Mesenteric fat pad (tissue), 1 donor: ENCODE data around the gene AUTS2. TPM values are rescaled to one million over a fixed set of nuclear protein-coding genes. Genes with fewer than 3 reads are reported as not detected.

Source experiments
- DNase-seq: peaks from one replicate; pipeline ENCODE4 v3.0.0-alpha.2; 2020; ENCODE audit warnings: low spot score
- total RNA-seq: library from RNA; stranded (reverse); fragmentation: NEBNext Ultra II Directional; extraction: Animal tissue kit (Norgen Biotek cat#: 25700); gene quantifications from one replicate; pipeline ENCODE4 v1.2.1, GENCODE V29; 2021
- donor health status: DM: yes; HTN: yes; CAD: no.

AUTS2 gene
- total RNA-seq, 1 donor from 2014 or later: 28.1 TPM

DNA sequence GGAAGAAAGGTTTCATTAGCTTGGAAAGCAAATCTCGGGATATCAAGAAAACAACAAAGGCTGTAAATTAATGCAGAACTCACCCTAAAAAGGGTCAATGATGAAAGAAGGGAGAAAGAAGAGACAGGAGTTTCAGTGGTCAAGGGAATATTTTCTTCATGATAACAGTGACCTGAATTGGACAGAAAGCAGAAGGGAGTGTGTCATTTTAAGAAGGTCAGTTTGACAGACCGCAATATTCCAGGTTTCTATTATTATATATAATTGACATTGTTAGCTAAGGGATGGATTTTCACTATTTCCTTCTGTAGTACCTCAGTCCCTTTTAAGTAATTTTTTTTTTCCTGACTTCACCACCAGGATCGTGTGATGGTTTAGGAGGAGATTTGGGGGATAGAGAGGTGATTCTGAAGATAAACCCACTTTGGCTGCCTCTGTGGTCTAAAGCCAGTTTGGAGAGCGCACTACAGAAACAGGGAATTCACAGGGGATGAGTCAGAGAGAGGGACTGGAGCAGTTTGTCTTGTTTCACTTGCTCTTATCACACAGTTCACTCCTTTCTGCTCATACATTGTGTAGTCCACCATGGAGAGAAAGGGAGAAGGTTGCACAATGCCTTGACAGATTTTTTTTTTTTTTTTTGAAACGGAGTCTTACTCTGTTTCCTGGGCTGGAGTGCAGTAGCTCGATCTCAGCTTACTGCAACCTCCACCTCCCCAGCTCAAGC lies 417.9 kb downstream of the AUTS2 start:
- DNase-seq: no peak

DNA sequence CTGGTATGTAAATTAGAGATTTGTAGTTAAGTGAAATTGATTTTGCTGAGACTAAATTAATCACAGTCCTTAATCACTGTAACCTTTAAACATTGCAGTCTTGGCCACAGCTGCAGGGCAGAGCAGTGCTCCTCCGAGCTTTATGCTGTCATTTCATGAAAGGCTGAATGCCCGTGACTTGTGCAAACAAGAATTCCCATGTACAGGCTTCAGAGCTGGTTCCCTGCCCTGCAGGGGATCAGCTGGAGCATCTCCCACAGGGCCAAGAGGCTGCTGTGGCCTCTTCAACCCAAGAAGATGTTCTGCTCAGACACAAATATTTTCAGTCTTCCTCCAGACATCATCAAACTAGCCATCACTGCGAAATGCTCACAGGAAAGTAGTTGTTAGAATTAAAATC lies 419.1 kb downstream of the AUTS2 start:
- no peak for DNase-seq

DNA sequence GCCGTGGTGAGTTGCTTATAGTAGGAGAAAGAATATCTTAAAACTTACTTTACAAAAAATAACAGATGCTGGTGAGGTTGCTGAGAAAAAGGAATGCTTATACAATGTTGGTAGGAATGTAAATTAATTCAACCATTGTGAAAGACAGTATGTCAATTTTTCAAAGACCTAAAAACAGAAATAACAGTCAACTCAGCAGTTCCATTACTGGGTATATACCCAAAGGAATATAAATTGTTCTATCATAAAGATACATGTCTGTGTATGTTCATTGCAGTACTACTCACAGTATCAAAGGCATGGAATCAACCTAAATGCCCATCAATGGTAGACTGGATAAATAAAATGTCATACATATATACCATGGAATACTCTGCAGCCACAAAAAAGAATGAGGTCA lies 420.4 kb downstream of the AUTS2 start:
- no peak for DNase-seq

DNA sequence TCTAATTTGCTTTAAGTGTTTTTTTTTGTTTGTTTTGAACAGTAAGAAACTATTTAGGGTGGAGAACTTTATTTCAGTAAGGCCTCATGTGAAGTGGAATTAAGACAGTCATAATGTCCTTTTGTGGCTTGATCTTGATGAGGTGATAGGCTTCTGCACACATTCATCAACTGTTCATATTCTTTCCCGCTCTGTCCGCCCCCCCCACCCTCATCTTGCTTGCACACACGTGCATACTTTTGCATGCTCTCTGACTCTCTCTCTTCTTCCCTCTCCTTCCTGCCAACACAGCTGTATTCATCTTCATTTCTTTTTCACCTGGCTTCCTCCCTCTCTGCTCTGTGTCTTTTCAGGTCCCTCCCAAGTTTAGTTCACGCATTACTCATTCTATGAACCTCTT lies 429.6 kb downstream of the AUTS2 start:
- no peak for DNase-seq

DNA sequence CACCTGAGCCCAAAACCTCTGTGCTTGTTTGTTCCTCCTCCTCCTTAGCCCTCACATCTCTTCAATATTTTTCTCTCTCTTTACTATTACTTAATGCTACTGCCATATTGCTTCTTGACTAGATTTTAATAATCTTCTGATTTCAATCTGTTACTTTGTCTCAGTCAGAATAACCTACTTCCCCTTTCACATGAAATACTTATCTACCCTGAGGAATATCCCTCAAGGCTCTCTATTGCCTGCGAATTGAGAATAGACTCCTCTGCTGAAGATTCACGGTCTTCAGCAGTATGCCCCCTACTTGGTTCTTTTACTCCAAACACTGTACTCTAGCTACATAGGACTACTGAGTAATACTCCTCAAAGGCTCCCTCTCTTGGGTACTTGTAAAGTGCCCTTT lies 430.3 kb downstream of the AUTS2 start:
- DNase-seq: no peak

DNA sequence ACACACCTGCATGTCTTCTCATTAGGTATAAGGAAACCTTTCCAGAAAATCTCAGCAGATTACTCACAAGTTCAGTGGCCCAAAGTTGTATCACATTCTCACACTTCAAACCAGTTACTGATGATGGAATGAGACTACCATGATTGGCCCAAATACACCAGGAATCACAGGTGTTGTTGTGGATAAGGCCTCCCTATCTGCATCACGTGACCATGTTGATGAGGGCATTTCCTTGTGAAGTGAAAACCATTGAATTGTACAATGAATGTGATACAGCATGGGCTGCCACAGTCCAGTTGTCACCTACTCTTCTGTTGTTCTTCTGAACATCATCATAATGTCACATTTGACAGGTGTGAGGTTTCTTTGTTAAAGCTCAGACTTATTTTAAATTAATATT lies 431.7 kb downstream of the AUTS2 start:
- no peak for DNase-seq

DNA sequence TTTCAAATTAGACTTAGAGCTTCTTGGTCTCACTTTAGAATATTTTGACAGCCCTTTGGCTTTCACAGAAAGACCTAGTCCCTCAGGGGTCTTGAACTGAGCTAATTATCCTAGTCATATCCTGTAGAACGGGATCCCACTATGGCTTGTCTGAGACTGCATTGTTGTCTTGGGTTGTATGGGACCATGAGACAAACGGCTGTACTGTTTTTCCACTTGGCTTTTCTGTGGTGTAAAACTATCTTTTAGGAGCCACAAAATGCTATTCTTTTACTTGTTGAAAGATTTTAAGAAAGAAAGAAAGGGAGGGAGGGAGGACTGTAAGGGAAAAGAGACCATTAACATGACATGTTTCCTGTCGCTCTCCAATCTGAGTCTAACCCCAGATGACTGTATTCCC lies 432.5 kb downstream of the AUTS2 start:
- DNase-seq: no peak

DNA sequence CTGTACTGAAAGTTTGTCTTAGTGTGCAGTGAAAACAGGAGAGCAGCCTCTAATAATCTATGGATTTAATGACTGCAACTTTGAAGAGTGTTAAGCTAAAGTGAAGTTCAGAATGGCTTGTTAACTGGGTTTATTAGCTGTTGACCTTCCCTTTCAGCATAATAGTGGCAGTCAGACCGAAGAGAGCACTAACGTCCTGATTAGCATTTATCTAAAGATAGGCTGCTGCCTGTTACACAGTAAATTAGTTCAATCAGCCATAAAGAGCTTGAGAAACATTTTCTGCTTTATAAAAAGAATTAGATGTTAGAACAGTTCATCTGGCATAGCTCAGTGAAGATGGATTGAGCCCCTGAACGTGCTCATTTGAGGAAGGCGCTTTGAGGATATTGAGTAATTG lies 433.0 kb downstream of the AUTS2 start:
- DNase-seq: no peak

DNA sequence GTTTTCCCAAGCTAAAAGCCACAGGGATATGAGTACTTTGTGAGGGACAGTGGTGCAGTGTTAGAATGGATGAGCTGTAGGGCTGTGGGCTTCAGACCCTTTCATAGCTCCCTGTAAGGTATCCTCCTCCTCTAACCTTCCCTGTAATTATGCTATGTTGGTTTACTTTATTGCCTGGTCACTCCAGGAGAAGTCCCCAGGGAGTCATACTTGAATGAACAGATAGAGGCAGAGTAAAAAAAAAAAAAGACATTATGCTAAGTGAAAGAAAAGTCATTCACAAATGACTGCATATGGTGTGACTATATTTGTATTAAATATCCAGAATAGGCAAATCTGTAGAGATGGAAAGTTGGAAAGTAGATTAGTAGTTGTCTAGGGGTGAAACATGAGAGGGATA lies 434.4 kb downstream of the AUTS2 start:
- DNase-seq: no peak

DNA sequence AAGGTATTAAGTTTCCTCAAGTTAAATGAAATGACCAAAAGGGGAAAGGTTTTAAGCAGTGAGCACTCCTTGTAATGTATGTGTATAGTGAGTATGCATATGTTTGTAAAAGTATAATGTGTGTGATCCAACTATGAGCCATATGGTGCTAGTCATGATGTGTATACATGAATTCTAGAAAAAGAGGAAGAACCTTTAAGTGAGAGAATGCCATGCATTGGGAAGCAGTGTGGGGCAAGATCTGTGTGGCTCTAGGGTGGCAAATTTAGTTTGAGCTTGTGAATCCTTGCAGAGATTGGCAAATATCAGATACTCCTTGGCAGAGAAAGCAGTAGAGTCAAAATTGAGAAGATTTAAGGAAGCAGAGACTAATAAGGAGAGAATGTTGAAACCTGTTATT lies 435.0 kb downstream of the AUTS2 start:
- DNase-seq: no peak

DNA sequence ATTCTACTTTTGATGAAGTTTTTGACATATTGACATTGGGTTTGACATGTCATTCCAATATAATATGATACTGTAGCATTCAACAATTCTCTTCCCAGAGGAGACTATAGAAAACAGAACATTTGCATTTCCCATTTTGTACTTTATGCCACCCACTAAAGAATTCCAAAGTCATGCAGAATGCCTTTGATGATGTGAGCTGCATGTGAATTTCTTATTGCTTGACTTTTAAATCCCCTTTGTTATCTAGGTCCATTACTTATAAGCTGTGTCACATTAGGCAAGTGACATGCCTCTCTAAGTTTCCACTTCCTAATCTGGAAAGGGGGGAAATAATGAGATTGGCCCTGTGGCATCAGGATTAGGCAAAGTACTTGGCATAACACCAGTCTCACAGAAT lies 436.7 kb downstream of the AUTS2 start:
- DNase-seq: no peak

DNA sequence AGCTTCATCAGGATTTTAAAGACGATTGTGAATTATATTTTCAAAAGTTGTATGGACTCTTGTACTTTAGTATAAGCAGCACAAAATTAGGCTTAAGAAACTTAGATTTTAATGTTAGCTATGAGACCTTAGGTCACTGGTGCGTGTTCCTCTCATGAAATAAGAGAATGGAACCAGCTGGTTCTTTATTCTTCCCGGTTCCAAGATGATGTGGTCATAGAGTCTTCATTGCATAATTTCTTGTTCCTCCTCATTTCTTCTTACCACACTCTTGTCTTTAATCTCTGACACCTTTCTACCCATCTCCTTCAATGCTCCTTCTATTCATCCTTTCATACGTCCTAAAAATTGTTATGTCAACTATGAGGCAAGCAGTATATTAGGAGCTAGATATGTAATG lies 437.2 kb downstream of the AUTS2 start:
- DNase-seq: no peak

DNA sequence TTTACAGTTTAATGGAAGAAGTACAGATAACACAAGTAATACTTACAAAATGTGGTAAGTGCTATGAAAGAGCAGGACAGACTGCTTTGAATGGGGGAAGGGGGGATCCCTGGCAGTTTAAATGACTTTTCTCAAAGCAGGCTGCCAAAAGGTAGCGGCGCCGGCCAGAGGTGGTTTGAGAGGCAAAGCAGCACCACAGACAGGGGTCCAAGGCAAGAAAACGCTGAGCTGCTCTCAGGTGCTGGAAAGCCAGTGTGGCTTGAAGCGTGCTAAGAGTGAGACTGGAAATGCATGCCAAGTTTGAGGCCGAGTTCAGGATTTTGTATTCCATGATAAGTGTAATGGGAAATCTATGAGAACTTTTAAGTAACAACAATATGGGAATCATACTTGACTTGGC lies 437.7 kb downstream of the AUTS2 start:
- DNase-seq: no peak

DNA sequence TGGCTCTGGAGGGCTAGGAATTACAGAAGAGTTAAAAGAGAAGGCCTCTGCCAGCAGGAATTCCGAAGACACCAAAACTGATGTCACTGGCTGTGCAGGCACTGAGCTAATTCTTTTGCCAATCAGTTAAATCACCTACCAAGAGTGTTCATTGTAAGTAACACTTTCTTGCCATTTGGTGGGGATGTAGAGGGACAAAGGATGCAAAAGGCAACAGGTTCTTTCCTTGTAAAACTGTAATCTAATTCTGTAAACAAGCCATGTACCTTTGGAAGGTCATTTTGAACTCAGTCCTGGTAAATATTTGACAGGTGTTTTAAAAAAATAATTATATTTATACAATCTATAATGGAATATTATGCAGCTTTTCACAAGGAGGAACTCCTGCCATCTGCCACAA lies 438.4 kb downstream of the AUTS2 start:
- DNase-seq: no peak

DNA sequence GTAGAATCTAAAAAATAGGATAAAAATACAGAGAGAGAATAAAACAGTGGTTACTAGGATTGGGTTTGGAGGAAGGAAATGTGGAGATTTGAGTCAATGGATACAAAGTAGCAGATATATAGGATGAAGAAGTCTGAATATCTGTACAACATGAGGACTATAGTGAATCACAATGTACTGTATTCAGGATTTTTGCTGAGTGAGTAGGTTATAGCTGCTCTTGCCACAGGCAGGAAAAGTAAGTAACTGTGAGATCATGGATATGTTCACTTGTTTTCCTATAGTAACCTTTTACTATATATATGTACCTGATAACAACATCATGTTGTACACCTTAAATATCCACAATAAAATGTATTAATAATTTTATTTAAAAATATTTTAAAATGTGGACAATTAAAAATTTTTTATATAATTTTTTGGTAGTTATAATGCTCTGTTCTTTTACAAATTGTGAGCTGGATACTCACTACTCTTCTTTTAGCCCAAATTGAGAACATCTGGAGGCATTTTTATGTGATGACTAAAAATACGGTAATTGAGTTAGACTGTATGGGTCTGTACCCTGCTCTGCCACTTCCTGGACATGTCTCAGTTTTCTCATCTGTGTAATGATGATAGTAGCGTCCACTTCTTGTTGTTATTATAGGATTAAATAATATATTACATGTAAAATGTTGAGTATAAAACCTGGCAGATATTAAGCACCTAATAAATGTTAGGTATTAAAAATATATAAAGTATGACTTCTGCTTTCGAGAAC lies 439.1 kb downstream of the AUTS2 start:
- no peak for DNase-seq

DNA sequence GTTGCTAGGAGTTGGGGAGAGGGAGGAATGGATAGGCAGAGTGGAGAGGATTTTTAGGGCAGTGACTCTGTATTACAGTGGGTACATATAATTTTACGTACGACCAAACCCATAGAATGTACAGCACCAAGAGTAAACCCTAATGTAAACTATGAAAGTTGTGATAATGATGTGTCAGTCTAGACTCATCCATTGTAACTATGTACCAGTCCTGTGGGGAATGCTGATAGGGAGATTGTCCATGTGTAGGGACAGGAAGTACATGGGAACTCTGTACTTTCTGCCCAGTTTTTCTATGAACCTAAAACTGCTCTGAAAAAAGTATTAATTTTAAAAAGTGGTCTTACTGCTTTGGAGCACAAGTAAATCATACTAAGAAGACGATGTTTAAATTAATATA lies 441.8 kb downstream of the AUTS2 start:
- no peak for DNase-seq

DNA sequence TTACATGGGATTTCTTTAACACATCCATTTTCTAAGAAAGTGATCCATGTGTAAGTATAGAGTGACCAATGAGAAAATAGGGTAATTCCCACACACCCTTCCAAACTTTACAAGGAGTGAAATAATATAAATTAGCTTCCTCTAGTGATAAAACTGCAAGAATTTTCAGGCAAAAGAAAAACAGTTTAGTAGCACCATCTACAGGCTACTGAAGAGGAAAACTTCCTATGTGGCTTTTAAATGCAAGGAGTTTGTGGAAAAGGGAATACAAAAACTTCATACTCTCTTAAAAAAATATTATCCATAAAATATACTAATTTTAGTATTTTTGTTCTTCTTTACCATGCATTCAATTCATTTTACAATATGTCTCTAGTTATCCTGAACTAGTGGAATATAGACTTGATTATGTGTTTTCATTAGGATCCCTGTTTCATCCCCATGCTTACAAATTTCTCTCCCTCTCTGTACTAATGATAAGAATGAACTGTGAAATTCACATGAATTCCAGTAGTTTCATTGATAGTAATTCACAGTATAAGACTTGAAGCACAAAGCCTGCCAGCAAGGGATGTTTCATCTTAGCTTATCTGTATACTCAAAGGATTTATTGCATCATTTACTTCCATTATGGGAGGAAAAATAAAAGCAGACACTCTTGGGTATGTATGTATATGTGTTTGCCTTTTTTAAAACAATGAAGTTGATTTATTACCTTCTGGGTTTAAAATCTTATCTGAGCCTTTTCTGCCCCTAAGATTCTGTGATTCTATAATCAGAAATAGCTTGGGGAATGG lies 442.9 kb downstream of the AUTS2 start:
- no peak for DNase-seq

DNA sequence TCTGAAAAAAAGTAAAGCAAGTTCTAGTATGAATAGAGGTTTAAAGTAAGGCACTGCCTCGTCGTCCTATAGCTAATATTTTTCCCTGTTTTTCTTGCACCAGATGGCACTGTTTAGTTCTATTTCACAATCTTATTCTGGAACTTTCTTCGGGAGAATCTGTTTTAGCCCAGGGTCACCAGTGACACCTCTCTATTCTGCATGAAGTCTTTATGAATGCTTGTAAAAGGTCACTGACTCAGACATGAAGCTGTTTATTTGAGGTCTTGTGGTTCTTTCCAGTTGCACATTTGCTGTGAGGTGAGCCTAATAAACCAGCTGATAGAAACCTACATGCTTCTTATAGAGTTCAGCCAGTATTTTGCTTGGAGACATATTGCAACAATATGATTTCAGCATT lies 444.3 kb downstream of the AUTS2 start:
- DNase-seq: no peak

DNA sequence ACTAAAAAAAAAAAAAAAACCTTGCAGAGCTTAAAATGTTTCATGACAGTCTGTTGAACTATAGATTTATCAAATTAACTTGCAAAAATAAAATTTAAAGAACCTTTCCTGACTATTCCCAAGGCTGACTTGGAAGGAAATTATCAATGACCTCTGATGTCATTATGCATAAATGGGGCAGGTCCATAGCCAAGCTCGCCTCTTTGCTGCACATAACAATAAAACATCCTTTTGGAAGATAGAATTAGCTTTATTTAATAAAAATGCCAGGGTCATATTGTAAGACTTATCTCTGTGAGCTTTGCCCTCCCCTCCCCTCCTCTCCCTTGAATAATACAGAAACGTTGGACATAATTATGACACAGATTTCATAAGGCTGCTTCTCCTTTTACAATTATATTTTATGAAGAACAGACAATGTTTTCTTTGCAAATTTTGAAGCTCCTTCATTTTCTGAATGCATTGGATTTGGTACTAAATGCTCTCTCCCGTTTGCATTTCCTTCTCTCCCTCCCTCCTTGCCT lies 444.8 kb downstream of the AUTS2 start:
- DNase-seq: no peak

DNA sequence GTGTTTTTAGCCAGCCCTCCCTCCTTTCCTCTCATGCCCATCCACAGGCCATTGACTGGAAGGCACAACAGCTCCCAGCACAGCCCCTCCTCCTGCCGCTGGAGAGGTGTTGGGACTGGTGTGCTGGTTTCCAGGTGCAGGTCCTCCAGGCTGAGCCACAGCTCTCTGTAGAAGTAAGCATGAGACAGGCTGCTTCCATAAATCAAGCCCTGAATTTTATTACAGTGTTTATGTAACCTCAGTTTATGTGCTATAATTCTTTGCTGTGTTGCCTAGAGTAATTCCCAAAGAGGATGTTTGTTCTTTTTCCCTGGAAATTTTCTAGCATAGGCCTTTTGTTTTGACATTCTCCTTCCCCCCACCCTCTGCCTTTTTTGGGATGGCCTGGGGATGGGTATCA lies 445.8 kb downstream of the AUTS2 start:
- no peak for DNase-seq

DNA sequence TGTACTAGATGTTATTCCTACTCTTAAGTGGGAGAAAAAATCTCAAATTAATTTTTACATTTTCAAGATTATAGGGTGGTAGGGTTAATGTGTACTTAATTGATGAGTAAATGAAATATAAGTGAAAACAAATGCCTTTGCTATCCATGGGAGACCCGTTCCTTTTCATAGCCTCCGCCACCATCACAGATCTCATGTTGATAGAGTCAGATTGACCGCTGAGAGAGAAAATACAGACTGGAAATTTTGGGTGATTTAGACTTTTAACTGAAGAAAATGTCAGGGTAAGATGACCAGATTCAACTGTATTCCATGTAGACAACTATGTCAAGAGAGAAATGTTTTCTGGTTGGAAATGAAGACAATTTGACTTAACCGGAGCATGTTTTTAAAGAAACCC lies 446.2 kb downstream of the AUTS2 start:
- DNase-seq: no peak

DNA sequence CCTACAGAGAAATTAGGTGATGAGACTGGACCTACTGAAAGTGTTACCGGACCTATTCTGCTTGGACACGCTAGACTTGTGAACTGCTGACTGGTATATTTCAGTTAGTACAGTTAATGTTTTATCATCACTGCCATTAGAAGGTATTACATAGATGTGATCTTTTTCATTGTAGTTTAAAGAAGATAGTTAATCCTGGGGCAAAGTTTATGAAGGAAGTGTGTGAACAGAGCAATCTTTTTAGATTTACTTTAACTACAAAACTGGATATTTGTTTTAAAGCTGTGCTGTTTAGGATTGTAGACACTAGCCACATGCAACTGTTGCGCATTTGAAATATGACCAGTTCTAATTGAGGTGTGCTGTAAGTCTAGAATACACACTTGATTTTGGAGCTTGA lies 446.7 kb downstream of the AUTS2 start:
- no peak for DNase-seq
